HL-60/S4 treated with retinoic acid at 250 ng/mL for 4 days and 3 days (cell line): Measurements from ENCODE around the gene PKDCC.

Experiments
- in situ Hi-C: fragments of 300-500 bp; cut with MboI; formaldehyde crosslinking; loops from 2 replicates; pipeline ENCODE4 v1.7.0; 2022; ENCODE audit warnings: low sequenced_read_pairs

The PKDCC gene

GRCh38 chr2:42101206-42102023, 53.6 kb downstream of the PKDCC start:
- in situ Hi-C loops = no loop called here

GRCh38 chr2:42102024-42102590, 54.3 kb downstream of the PKDCC start:
- in situ Hi-C loops = no loop called here

GRCh38 chr2:42102591-42103450, 55.0 kb downstream of the PKDCC start:
- in situ Hi-C loops = no loop called here

- in situ Hi-C loops = no loop called here
Observed at GRCh38 chr2:42103829-42104228, 56.0 kb downstream of the PKDCC start.

- in situ Hi-C loops = no loop called here
Observed at GRCh38 chr2:42104621-42105020, 56.8 kb downstream of the PKDCC start.

DNA sequence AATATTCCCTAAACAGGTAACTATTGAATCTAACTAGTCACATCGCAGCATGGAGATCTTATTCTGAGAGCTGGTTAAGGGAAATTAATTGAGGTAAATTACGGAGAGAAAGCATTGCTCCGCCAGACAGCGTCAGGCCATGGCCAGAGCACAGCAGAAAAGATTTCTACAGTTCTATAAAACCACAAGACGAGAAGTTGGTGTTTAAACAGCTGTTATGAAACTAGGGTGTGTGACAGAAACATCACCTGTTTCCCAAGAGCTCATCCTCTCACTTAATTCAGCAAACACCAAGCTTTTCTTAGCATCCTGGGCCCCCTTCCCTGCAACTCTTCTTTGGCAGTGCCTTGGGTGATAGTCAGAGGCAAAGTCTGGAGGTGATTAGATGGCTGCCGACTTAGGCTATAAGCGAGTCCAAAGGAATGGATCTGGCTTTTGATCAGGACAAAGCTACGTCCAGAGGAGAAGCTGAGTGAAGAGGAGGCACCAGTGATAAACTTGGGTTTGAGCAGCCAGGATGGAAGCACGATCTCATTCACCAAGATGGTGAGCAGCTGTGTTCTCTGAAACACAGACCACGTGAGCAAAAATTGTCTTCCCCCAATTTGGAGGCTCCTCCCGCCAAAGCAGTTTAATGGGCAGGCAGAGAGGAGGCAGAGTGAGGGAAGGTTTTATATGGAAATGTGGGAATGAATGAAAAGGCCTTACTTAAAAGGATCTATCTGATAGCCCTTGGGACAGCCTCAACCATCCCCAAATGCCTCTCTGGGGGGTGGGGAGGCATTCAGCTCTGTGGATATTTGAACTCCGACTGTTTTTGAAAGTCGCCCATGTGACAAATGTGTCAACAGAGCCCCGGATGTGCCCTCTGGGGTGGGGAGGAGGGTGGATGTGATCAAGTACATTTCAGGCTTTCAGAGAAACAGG, 57.8 kb downstream of the PKDCC start:
- in situ Hi-C loops = no loop called here

DNA sequence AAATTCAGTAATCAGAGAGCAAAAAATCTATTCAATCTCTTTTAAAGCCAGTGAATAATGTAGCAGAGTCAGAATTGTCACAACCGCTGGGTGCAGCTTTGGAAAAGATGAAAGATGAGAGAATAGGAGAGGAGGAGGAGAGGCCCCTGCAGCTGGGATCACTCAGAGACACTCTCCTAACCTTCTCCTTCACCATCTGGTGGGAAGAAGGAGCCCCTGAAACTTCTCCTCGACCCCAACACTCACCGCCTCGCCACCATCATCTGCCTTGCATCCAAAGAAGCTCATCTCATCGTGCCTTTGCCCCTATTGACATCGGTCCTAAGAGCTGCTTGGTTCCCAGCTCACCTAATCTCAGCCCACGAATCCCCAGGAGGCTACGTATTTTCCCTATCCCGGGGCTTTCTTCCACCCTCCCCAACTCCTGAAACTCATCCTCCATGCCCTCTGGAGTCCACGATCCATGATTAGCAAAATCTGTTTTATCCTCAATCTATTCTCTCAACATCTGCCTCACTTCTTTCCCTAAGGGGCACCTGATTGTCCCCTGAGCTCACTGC, 58.5 kb downstream of the PKDCC start:
- in situ Hi-C loops = no loop called here

GRCh38 chr2:42107249-42108042, 59.6 kb downstream of the PKDCC start:
- in situ Hi-C loops = no loop called here
